Esophagus squamous epithelium (tissue), 5 donors: Measurements from ENCODE around the gene ANKRD16. TPM values are rescaled to one million over a fixed set of nuclear protein-coding genes. Genes with fewer than 3 reads are reported as not detected.

ENCODE experiments used
- DNase-seq: peaks from one replicate; lab custom pipeline; 2025; lab: John Stamatoyannopoulos, UW
- H3K27ac ChIP-seq, 4 donors: fragments of 200-600 bp; sonication (generic); one replicate each; pipeline ENCODE4 v1.5.1; 2016 to 2019; ENCODE audit warnings: mild to moderate bottlenecking in 1 of 4
- H3K27me3 ChIP-seq, 4 donors: fragments of 200-600 bp; sonication (generic); 1 replicate in 3 of 4; 2 replicates in 1 of 4; pipeline versions ENCODE4 v1.5.1 to v1.6.0; 2017 to 2021; ENCODE audit warnings: antibody characterized with exemption in 1 of 4
- H3K36me3 ChIP-seq, 3 donors: fragments of 200-600 bp; sonication (generic); one replicate each; pipeline ENCODE4 v1.5.1; 2016 to 2019
- H3K4me1 ChIP-seq, 3 donors: fragments of 200-600 bp; sonication (generic); one replicate each; pipeline ENCODE4 v1.5.1; 2017 to 2019
- H3K4me3 ChIP-seq, 4 donors: fragments of 200-600 bp; sonication (generic); 1 replicate in 3 of 4; 2 replicates in 1 of 4; pipeline ENCODE4 v1.5.1; 2016 to 2019; ENCODE audit warnings: mild to moderate bottlenecking in 2 of 4, moderate library complexity in 1 of 4
- H3K9me3 ChIP-seq, 3 donors: fragments of 200-600 bp; sonication (generic); one replicate each; pipeline ENCODE4 v1.5.1; 2016 to 2019
- CTCF ChIP-seq, 6 experiments: fragments of 450-650 bp in 4 of 6; fragments of 200-600 bp in 2 of 6; sonication (generic) in 2 of 6; IDR thresholded peaks; one replicate each; pipeline ENCODE4 v1.5.1; 2016 to 2019; ENCODE audit warnings: antibody characterized with exemption in 6 of 6, mild to moderate bottlenecking in 4 of 6, moderate library complexity in 4 of 6
- POLR2A ChIP-seq, 4 donors: fragments of 450-650 bp; IDR thresholded peaks; one replicate each; pipeline ENCODE4 v1.6.1; 2017; ENCODE audit warnings: antibody characterized with exemption in 4 of 4, mild to moderate bottlenecking in 4 of 4, moderate library complexity in 3 of 4
- WGBS, 2 donors: methylation state at CpG; one replicate each; pipeline ENCODE4 v1.1.5; 2018; 5-methylcytosine and 5-hydroxymethylcytosine counted together
- intact Hi-C: fragments of 100-400 bp; cut with DNase I; formaldehyde crosslinking; loops from one replicate; pipeline ENCODE4 v1.15.0; 2022
- total RNA-seq, 4 donors: library from RNA; depleted of rRNA; stranded (reverse); fragments of >200 nt; gene quantifications; one replicate each; pipeline ENCODE4 v1.1.0, GENCODE V29; 2016
- donor health status: DM: yes; HTN: yes; CAD: no.

ANKRD16 gene
- total RNA-seq, 4 donors from 2014 or later, result 2.8 to 10.9 (median 5.1) TPM

- Histone ChIP-seq H3K9me3 (no peaks in the 10 kb centered on the region), H3K27me3 (no peaks in the 10 kb centered on the region), H3K36me3 (peaks cover 0 to 13% (median 0%) of the 10 kb centered on the region in 3 donors), H3K27ac (no peak overlapping the region), H3K4me3 (no peak overlapping the region), H3K4me1 (peaks cover 0 to 6% (median 0%) of the 10 kb centered on the region in 3 donors)
- DNase-seq, result no peak
- intact Hi-C loops, result no loop called here
- 69 to 84% methylated on average over 6 to 7 of the region's 7 CpGs for WGBS, 2 donors
- no peak for TF ChIP-seq CTCF (IDR thresholded peaks at IDR 0.05)
- TF ChIP-seq POLR2A (IDR thresholded peaks at IDR 0.05), result no peak
Observed at GRCh38 chr10:5862360-5862961, 27.2 kb downstream of the ANKRD16 start.

- intact Hi-C loops, result no loop called here
- Histone ChIP-seq H3K9me3 (no peaks in the 10 kb centered on the region), H3K27me3 (no peaks in the 10 kb centered on the region), H3K4me3 (no peak overlapping the region), H3K4me1 (no peaks in the 10 kb centered on the region), H3K36me3 (peaks cover 0 to 13% (median 0%) of the 10 kb centered on the region in 3 donors), H3K27ac (no peak overlapping the region)
- DNase-seq, result no peak
- 77 to 81% methylated on average over 7 of the region's 7 CpGs for WGBS, 2 donors
- TF ChIP-seq POLR2A (IDR thresholded peaks at IDR 0.05), result no peak
- no peak for TF ChIP-seq CTCF (IDR thresholded peaks at IDR 0.05)
Observed at GRCh38 chr10:5860066-5860465, 29.6 kb downstream of the ANKRD16 start.

- H3K27me3 ChIP-seq, result no peaks in the 10 kb centered on the region
- TF ChIP-seq POLR2A (IDR thresholded peaks at IDR 0.05) (no peak), CTCF (IDR thresholded peaks at IDR 0.05) (no peak)
- H3K9me3 ChIP-seq, result no peaks in the 10 kb centered on the region
- H3K36me3 ChIP-seq, result peaks cover 0 to 7% (median 0%) of the 10 kb centered on the region in 3 donors
- no peak overlapping the region for H3K27ac ChIP-seq
- intact Hi-C loops, result no loop called here
- no peak overlapping the region for H3K4me3 ChIP-seq
- H3K4me1 ChIP-seq, result no peaks in the 10 kb centered on the region
- 86 to 100% methylated on average over 5 of the region's 5 CpGs for WGBS, 2 donors
- no peak for DNase-seq
Observed at GRCh38 chr10:5858811-5859210, 30.9 kb downstream of the ANKRD16 start.

GRCh38 chr10:5856701-5857004 is 33.0 kb downstream of the ANKRD16 start:
- no peaks in the 10 kb centered on the region for H3K36me3 ChIP-seq
- no peaks in the 10 kb centered on the region for H3K27me3 ChIP-seq
- H3K9me3 ChIP-seq, result no peaks in the 10 kb centered on the region
- intact Hi-C loops, result no loop called here
- H3K4me1 ChIP-seq, result no peaks in the 10 kb centered on the region
- TF ChIP-seq POLR2A (IDR thresholded peaks at IDR 0.05) (no peak), CTCF (IDR thresholded peaks at IDR 0.05) (no peak)
- DNase-seq, result no peak
- 71 to 81% methylated on average over 7 of the region's 7 CpGs for WGBS, 2 donors
- no peak overlapping the region for H3K27ac ChIP-seq
- no peak overlapping the region for H3K4me3 ChIP-seq

- Histone ChIP-seq H3K36me3 (no peaks in the 10 kb centered on the region), H3K27me3 (no peaks in the 10 kb centered on the region), H3K4me3 (no peak overlapping the region), H3K27ac (no peak overlapping the region), H3K9me3 (no peaks in the 10 kb centered on the region), H3K4me1 (no peaks in the 10 kb centered on the region)
- DNase-seq, result no peak
- 63 to 65% methylated on average over 12 to 18 of the region's 18 CpGs for WGBS, 2 donors
- no peak for TF ChIP-seq CTCF (IDR thresholded peaks at IDR 0.05)
- TF ChIP-seq POLR2A (IDR thresholded peaks at IDR 0.05), result no peak
- intact Hi-C loops, result no loop called here
Observed at GRCh38 chr10:5855979-5856700, 33.6 kb downstream of the ANKRD16 start.
